Measurements from ENCODE around the gene MAP1B.

MAP1B gene

DNA sequence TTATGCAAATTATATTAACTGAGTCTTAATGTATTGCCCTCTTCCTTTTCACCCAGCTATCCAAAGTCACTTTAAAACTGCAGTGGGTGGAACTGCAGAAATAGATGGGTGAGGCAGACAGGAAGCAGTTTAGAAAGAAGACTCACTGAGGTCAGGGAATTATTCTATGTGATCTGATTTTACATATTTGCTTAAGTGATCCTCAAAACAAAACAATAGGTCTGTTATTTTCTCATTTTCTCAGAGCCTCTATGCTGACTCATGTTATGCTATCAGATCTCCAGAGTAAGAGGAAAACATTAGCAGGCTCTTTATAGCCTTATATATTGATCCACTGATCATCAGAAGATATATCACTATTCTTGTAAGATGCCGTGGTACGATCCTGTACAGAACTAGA, 149.3 kb downstream of the MAP1B start:
- no peak overlapping the region for H3K4me3 ChIP-seq (ENCODE audit: low read depth, low read length)
- in situ Hi-C loops (cut with HindIII; ENCODE audit: low sequenced_read_pairs) = no loop called here
- TF ChIP-seq, protein P1, sequence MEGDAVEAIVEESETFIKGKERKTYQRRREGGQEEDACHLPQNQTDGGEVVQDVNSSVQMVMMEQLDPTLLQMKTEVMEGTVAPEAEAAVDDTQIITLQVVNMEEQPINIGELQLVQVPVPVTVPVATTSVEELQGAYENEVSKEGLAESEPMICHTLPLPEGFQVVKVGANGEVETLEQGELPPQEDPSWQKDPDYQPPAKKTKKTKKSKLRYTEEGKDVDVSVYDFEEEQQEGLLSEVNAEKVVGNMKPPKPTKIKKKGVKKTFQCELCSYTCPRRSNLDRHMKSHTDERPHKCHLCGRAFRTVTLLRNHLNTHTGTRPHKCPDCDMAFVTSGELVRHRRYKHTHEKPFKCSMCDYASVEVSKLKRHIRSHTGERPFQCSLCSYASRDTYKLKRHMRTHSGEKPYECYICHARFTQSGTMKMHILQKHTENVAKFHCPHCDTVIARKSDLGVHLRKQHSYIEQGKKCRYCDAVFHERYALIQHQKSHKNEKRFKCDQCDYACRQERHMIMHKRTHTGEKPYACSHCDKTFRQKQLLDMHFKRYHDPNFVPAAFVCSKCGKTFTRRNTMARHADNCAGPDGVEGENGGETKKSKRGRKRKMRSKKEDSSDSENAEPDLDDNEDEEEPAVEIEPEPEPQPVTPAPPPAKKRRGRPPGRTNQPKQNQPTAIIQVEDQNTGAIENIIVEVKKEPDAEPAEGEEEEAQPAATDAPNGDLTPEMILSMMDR (IDR thresholded peaks at IDR 0.05; ENCODE audit: low read depth, low read length, missing control alignments) = no peak
- DNase-seq (ENCODE audit: low read depth) = no peak

All from astrocyte of the cerebellum (primary cell).